Stimulated activated CD4-positive, alpha-beta T cell treated with anti-CD3 and anti-CD28 coated beads, Interleukin-4, amount 100 ng/mL, for 24 hours (primary cell): ENCODE results near the gene PGAP6.
"Not testable (repeated sequence)": the region's sequence is repeated elsewhere in the genome, so short reads cannot be mapped to it uniquely, and the experiment has no call there.

Experiments
- DNase-seq: peaks from one replicate; pipeline ENCODE4 v3.0.0-alpha.2; 2020

Gene PGAP6

DNA sequence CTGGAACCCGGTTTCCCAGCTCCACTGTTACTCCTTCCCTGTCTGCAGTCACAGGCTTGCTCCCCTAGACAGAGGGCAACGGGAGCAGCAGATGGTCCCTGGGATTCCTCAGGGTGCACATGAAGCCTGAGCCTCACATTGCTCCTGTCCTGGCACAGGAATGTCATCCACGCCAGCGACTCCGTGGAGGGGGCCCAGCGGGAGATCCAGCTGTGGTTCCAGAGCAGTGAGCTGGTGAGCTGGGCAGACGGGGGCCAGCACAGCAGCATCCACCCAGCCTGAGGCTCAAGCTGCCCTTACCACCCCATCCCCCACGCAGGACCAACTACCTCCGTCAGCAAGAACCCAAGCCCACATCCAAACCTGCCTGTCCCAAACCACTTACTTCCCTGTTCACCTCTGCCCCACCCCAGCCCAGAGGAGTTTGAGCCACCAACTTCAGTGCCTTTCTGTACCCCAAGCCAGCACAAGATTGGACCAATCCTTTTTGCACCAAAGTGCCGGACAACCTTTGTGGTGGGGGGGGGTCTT is 18.3 kb upstream of the PGAP6 start:
- no peak for DNase-seq

DNA sequence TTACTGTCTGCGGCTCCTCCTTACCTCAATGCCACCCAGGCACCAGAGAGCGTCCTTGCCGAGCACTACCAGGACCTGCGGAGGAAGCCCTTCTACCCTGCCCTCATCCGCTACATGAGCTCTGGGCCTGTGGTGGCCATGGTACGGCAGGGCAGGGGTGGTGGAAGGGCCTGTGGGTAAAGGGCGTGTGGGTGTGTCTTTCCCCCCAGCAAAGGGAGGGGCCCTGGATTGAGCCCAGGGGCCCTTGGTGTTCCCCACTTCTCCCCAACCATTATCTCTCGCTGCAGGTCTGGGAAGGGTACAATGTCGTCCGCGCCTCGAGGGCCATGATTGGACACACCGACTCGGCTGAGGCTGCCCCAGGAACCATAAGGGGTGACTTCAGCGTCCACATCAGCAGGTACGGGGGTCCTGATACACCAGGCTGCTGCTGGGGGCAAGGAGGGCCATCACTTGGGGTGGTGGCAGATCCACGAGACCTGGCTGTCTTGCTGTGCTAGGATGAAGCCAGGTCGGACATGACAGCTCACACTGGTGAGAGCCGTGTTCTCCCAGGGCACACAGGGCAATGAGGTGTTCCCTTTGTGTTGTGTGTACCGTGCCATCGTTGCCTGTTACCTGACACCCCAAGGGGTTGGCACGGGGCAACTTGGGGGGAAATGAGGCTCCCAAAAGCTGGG is 17.7 kb upstream of the PGAP6 start:
- DNase-seq: no peak

- no peak for DNase-seq
Measured at GRCh38 chr16:398561-399339, 17.0 kb upstream of the PGAP6 start.

DNA sequence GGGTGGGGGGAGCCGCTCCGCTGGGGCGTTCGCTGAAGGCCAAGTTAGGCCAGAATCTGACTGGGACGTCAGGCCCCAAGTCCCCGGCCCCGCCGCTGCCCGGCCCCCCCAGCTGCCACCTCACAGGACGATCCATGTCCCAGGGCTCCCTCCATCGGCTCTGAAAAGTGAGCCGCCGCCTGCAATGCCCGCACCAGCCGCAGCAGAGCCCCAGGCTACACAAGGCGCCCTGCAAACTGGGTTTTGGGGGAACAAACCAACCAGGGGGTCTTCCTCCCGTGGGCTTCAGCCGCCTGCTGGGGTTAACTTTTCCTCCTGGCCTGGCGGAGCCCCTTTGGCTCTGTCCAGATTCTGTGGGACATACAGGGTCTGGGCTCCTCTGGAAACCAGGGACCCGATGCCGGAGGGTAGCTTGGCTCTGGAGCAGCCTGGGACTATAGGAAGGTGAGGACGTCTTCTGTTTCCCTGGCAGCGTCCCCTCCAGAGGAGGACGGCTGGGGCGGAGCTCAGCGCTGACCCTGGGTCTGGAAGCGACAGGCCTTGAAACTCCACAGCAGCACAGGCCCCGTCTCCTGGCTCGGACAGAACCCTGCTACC is 16.1 kb upstream of the PGAP6 start:
- peak; percentile 24 for DNase-seq

DNA sequence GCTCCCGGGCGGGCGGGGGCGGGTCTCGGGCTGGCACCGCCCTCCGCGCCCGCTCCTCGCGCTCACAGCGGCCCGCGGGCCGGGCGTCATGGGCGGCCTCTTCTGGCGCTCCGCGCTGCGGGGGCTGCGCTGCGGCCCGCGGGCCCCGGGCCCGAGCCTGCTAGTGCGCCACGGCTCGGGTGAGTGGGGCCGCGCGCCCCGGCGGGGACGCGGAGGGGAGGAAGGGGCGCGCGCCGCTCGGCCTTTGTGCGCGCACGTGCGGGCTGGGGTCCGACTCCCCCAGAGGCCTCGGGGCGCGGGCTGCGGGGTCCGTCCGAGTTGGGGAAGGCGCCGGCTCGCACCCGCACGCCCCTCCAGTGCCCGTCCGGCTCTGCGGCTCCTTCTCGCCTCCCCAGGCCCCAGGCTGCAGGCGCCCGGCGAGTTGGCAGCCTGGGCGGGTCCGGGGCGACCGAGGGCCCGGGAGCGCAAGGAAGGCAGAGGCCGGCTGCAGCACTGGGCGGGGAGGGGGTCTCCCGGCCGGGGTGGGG is 15.4 kb upstream of the PGAP6 start, which contains the start of gene NME4:
NME4 (plus strand) TSS at position 65 of the 527 bp plus-strand sequence; CDS start at position 89, 24 bp downstream.
- no peak for DNase-seq

DNA sequence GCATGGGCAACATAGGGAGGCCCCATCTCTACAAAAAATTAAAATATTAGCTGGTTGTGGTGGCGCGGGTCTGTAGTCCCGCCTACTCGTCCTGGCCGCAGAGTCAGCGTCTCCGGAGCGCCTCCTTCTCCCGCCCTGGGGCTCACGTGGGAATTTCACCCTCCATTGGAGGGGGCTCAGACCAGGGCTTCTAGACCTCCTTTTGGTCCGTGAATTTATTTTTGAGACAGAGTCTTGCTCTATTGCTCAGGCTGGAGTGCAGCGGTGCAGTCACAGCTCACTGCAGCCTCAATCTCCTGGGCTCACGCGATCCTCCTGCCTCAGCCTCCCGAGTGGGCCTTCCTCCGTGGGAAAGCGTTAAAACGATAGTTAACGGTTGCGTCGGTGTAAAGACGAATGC is 14.8 kb upstream of the PGAP6 start:
- no peak for DNase-seq

DNA sequence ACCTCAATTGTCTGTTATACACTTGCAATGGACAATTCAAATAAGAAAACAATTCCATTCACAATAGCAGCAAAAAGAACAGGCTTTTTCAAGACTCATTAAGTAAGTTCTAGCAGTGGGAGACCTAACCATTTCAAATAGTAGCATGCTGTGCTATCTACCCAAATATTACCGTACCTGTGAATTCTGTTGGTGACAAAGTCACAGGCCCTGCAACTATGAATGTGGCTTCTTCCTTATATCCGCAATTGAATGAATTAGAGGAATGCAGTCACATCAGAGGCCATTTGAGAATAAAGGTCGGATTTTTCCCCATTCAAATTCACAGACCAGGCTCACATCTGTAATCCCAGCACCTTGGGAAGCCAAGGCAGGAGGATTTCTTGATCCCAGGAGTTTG is 14.4 kb upstream of the PGAP6 start:
- DNase-seq: no peak

DNA sequence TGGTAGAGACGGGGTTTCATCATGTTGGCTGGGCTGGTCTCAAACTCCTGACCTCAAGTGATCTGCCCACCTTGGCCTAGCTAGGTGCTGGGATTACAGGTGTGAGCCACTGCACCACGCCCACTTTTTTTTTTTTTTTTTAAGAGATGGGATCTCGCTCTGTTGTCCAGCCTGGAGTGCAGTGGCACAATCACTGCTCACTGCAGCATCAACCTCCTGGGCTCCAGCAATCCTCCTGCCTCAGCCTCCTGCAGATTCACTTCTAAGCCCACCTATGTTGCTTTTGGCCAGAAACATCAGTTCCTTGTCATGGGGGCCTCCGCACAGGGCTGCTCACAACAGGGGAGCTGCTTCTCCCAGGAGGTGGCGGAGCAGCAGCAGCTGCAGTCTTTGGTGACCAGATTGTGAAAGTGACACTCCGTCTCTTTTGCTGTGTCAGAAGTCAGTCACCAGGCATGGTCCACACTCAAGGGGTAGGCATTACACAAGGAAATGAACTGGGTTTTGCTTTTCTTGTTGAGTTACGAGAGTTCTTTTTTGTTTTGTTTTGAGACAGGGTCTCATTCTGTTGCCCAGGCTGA is 10.8 kb upstream of the PGAP6 start:
- DNase-seq: no peak

DNA sequence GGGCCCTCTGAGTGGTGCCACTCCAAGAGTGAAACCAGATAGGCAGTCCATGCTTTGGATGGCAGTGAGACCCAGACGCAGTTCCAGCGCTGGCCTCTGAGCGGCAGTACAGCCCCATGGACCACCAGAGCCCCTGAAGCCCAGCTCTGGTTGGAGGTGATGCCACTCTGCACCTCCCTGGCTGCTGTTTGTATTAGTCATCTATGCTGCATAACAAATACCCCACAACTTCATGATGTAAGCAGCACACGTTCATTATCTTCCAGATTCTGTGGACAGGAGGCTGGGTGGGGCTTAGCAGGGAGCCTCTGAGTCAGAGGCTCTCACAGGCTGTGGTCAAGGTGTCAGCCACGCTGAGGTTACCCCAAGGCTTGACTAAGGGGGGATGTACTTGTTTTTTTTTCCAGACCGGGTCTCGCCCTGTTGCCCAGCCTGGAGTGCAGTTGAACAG is 10.1 kb upstream of the PGAP6 start:
- peak; percentile 80 for DNase-seq

DNA sequence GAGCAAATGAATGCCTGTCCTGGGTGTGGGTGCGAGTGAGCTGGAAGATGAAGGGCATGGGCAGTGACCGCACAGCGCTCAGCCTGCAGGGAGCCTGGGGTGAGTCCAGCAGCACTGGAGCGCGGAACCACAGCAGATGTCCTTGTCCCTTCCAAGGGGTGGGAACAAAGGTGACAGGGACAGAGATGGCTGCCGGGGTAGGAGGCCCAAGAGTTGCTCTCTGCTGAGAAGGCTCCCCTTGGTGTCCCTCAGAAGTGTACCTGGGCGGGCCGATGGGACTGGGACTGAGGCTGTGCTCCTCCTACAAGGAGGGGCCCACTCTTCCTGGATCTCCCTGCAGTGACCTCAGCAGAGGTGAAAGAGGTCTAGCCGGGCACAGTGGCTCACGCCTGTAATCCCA is 7.6 kb upstream of the PGAP6 start:
- DNase-seq: no peak

- DNase-seq: not testable (repeated sequence)
Measured at GRCh38 chr16:387761-388666, 6.2 kb upstream of the PGAP6 start.

- no peak for DNase-seq
Measured at GRCh38 chr16:386641-387156, 4.9 kb upstream of the PGAP6 start.

GRCh38 chr16:383326-384051 is 1.7 kb upstream of the PGAP6 start:
- peak; percentile 52 for DNase-seq

GRCh38 chr16:381012-381788 is 578 bp downstream of the PGAP6 start:
- no peak for DNase-seq

GRCh38 chr16:380762-381011 is 1.1 kb downstream of the PGAP6 start:
- DNase-seq: no peak

DNA sequence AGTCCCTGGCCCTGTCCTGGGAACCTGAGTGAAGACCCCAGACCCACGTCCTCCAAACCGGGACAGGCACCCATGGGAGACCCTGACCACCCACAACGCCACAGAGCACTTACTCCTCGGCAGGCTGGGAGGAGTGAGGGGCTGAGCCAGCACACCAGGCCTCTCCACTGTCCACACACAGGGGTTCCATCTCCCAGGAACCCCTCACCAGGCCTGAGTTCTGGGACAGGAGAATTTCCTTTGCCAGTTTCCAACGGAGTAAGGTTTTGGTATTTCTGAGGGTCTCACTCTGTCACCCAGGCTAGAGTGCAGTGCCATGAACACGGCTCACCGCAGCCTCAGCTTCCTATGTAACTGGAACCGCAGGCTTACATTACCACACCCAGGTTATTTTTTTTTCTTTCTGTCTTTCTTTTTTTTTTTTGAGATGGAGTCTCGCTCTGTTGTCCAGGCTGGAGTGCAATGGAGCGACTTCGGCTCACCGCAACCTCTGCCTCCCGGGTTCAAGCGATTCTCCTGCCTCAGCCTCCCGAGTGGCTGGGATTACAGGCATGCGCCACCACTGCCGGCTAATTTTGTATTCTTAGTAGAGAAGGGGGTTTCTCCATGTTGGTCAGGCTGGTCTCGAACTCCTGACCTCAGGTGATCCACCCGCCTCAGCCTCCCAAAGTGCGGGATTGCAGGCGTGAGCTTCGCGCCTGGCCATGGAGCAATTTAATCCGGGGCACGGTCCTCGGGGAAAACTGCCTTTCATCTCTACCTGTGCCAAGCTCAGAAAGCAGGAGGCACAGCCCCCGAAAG is 1.6 kb downstream of the PGAP6 start:
- no peak for DNase-seq

GRCh38 chr16:379183-379960 is 2.4 kb downstream of the PGAP6 start:
- DNase-seq: no peak

DNA sequence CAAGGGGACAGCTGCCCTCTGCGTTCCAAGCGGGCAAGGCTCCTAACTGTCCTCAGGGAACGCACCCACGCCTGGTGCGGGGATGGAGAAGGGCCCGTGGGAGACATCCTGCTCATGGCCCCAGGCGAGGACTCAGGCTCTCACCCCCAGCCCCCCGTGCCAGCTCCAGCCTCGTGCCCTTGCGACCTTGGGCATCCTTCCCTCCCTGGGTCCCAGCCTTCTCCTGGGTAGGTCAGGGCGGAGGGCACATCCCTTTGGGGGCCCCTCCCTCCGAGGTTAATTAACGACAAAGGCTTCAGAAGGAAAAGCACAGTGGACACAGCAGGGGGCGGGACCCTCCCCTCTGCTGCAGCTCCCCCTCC is 3.0 kb downstream of the PGAP6 start:
- DNase-seq: no peak
